Neural cell (in vitro differentiated cells): Measurements from ENCODE around the gene CAMK1. TPM values are rescaled to one million over a fixed set of nuclear protein-coding genes. Genes with fewer than 3 reads are reported as not detected.

ENCODE experiments used
- H2AFZ ChIP-seq: fragments of 200-600, 300-800 bp; sonication (generic), shearing (Covaris generic); 2 replicates; pipeline ENCODE4 v1.6.0; 2014; ENCODE audit warnings: low read depth, mild to moderate bottlenecking, antibody characterized with exemption, low read length, moderate library complexity
- H3F3A ChIP-seq: fragments of 200-600 bp; shearing (Covaris generic); 2 replicates; pipeline ENCODE4 v1.6.1; 2016; ENCODE audit warnings: mild to moderate bottlenecking, moderate library complexity, mixed read lengths, antibody characterized with exemption, low read length; ENCODE audit not compliant: insufficient read depth, poor library complexity, severe bottlenecking
- H3K27ac ChIP-seq: fragments of 200-600, 300-800 bp; sonication (generic), shearing (Covaris generic); 2 replicates; pipeline ENCODE4 v1.5.1; 2014; ENCODE audit warnings: mild to moderate bottlenecking, low read length, moderate library complexity
- H3K27me3 ChIP-seq: fragments of 300-800, 200-600 bp; sonication (generic), shearing (Covaris generic); 2 replicates; pipeline ENCODE4 v1.6.0; 2014; ENCODE audit warnings: mild to moderate bottlenecking, low read depth, low read length, moderate library complexity; ENCODE audit not compliant: insufficient read depth
- H3K36me3 ChIP-seq: fragments of 300-800, 200-600 bp; sonication (generic), shearing (Covaris generic); 2 replicates; pipeline ENCODE4 v1.5.1; 2014; ENCODE audit warnings: mild to moderate bottlenecking, antibody characterized with exemption, low read length, moderate library complexity; ENCODE audit not compliant: insufficient read depth
- H3K4me2 ChIP-seq: fragments of 300-800, 200-600 bp; sonication (generic), shearing (Covaris generic); 2 replicates; pipeline ENCODE4 v1.6.0; 2014; ENCODE audit warnings: mild to moderate bottlenecking, low read length
- H3K4me3 ChIP-seq: fragments of 300-800, 200-600 bp; sonication (generic), shearing (Covaris generic); 2 replicates; pipeline ENCODE4 v1.5.1; 2014; ENCODE audit warnings: mild to moderate bottlenecking, low read length, moderate library complexity
- H3K79me2 ChIP-seq: fragments of 200-600 bp; shearing (Covaris generic); replicated peaks from 2 replicates; pipeline ENCODE4 v1.6.0; 2014; ENCODE audit warnings: mild to moderate bottlenecking, low read length, moderate library complexity; ENCODE audit not compliant: insufficient read depth
- H3K9ac ChIP-seq: fragments of 300-800, 200-600 bp; sonication (generic), shearing (Covaris generic); 2 replicates; pipeline ENCODE4 v1.6.1; 2016; ENCODE audit warnings: mild to moderate bottlenecking, low read length, mixed read lengths
- H3K9me2 ChIP-seq: fragments of 200-600 bp; shearing (Covaris generic); 2 replicates; pipeline ENCODE4 v1.6.1; 2016; ENCODE audit warnings: mild to moderate bottlenecking, low read length, mixed read lengths; ENCODE audit not compliant: insufficient read depth
- H3K9me3 ChIP-seq: fragments of 200-600, 300-800 bp; sonication (generic), shearing (Covaris generic); 2 replicates; pipeline ENCODE4 v1.6.1; 2016; ENCODE audit warnings: mild to moderate bottlenecking, mixed run types, low read length, moderate library complexity, mixed read lengths
- H4K20me1 ChIP-seq: fragments of 200-600 bp; shearing (Covaris generic); 2 replicates; pipeline ENCODE4 v1.6.1; 2016; ENCODE audit warnings: mild to moderate bottlenecking, mixed run types; ENCODE audit not compliant: insufficient read depth
- CTCF ChIP-seq: fragments of 450-650 bp; IDR thresholded peaks from 2 replicates; pipeline ENCODE4 v1.5.1; 2014; ENCODE audit warnings: antibody characterized with exemption, mild to moderate bottlenecking, moderate library complexity; ENCODE audit not compliant: poor library complexity, severe bottlenecking
- EP300 ChIP-seq: fragments of 450-650 bp; conservative IDR thresholded peaks from 2 replicates; pipeline ENCODE4 v1.6.1; 2014; ENCODE audit warnings: antibody characterized with exemption, mild to moderate bottlenecking, moderate library complexity; ENCODE audit not compliant: poor library complexity, severe bottlenecking
- EZH2 ChIP-seq: fragments of 200-600, 300-800 bp; shearing (Covaris generic), sonication (generic); IDR thresholded peaks from 2 replicates; pipeline ENCODE4 v1.6.1; 2014; ENCODE audit warnings: antibody characterized with exemption, low read length, borderline replicate concordance, mild to moderate bottlenecking; ENCODE audit not compliant: insufficient read depth, poor library complexity, severe bottlenecking
- MXI1 ChIP-seq: fragments of 450-650 bp; conservative IDR thresholded peaks from 2 replicates; pipeline ENCODE4 v1.6.1; 2014; ENCODE audit warnings: antibody characterized with exemption, mild to moderate bottlenecking; ENCODE audit not compliant: poor library complexity, severe bottlenecking
- POLR2AphosphoS5 ChIP-seq: IDR thresholded peaks from 2 replicates; pipeline ENCODE4 v1.6.1; 2012
- RAD21 ChIP-seq: fragments of 450-650 bp; conservative IDR thresholded peaks from 2 replicates; pipeline ENCODE4 v1.6.1; 2014; ENCODE audit warnings: antibody characterized with exemption, mild to moderate bottlenecking, moderate library complexity
- REST ChIP-seq: IDR thresholded peaks from 2 replicates; pipeline ENCODE4 v1.6.1; 2012; ENCODE audit warnings: borderline replicate concordance
- SMC3 ChIP-seq: fragments of 450-650 bp; conservative IDR thresholded peaks from 2 replicates; pipeline ENCODE4 v1.6.1; 2014; ENCODE audit warnings: antibody characterized with exemption, mild to moderate bottlenecking, moderate library complexity; ENCODE audit not compliant: poor library complexity
- TAF1 ChIP-seq: IDR thresholded peaks from 2 replicates; pipeline ENCODE4 v1.6.1; 2012; ENCODE audit warnings: low read depth
- polyA plus RNA-seq: library from polyadenylated mRNA; depleted of rRNA; stranded (reverse); fragments of >200 nt; gene quantifications from 2 replicates; pipeline ENCODE4 v1.2.3, GENCODE V29; 2014

Gene CAMK1
- polyA plus RNA-seq, 1 donor from 2014 or later, result 18.7 TPM

- Histone ChIP-seq H3K27ac (no peak overlapping the region), H3K36me3 (no peaks in the 10 kb centered on the region)
These were observed 7.9 kb upstream of the CAMK1 start for GRCh38 chr3:9777694-9778021.

DNA sequence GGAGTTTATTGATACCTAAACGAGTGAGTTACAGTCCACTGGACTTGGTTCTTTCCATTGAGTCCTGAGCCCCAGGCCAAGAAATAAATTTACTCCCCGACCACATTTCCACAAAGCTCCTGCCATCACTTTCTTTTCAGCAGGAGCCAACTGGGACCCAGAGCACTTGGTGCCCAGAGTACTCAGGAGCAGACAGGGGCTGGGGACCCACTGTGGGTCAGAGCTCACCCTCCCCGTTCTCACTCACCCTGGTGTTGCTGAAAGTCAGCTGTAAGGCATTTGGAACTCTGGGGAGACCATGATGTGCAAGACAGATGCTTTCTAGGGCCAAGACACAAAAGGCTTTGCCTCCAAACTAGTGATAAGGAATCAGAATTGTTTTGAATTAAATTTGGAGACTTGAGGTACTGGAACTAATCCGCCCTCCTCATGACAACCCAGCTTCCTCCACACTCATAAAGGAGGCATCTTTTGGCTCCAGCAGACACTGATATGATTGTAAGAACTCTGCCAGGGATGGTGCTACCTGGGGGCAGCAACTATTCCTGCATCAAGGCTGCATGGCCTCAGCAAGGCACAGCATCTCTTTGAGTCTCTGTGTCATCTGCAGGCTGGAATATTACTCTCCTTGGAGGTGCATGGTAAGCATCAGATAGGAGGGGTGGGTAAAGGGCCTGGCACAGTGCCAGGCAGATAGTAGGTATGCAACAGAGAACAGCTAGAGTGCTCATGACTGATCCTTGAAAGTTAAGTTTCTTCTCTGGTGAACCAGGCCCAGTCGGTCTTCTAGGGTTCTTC, 7.3 kb upstream of the CAMK1 start:
- H3K9me2 ChIP-seq, result no peaks in the 10 kb centered on the region
- H3K27ac ChIP-seq, result no peak overlapping the region
- no peak overlapping the region for H3K4me2 ChIP-seq
- H3F3A ChIP-seq, result no peaks in the 10 kb centered on the region
- no peak overlapping the region for H3K9ac ChIP-seq
- H3K9me3 ChIP-seq, result no peaks in the 10 kb centered on the region
- H3K79me2 ChIP-seq, result no peaks in the 10 kb centered on the region
- H3K4me3 ChIP-seq, result no peak overlapping the region
- no peaks in the 10 kb centered on the region for H3K27me3 ChIP-seq
- no peaks in the 10 kb centered on the region for H4K20me1 ChIP-seq
- no peak overlapping the region for H2AFZ ChIP-seq
- no peaks in the 10 kb centered on the region for H3K36me3 ChIP-seq
- TF ChIP-seq REST (no peak), SMC3 (no peak), RAD21 (no peak), TAF1 (no peak), EZH2 (no peak)

More at GRCh38 chr3:9777694-9778021, 7.9 kb upstream of the CAMK1 start:
- H3K9me2 ChIP-seq, result no peaks in the 10 kb centered on the region
- H2AFZ ChIP-seq, result no peak overlapping the region
- H3K27me3 ChIP-seq, result no peaks in the 10 kb centered on the region
- TF ChIP-seq EZH2 (no peak), MXI1 (no peak), CTCF (no peak), RAD21 (no peak), REST (no peak), POLR2AphosphoS5 (no peak), SMC3 (no peak), TAF1 (no peak), EP300 (no peak)
- H3K4me2 ChIP-seq, result no peak overlapping the region
- no peaks in the 10 kb centered on the region for H4K20me1 ChIP-seq
- no peak overlapping the region for H3K4me3 ChIP-seq
- H3F3A ChIP-seq, result no peaks in the 10 kb centered on the region
- no peaks in the 10 kb centered on the region for H3K9me3 ChIP-seq
- no peak overlapping the region for H3K9ac ChIP-seq
- H3K79me2 ChIP-seq, result no peaks in the 10 kb centered on the region
